ENCODE data around the gene SGK2. TPM values are rescaled to one million over a fixed set of nuclear protein-coding genes. Genes with fewer than 3 reads are reported as not detected.

Gene SGK2
- total and polyA plus RNA-seq, 9 of the 15 experiments (the other 6 are each of a cell fraction or from before 2014, with no cell fraction given) = 0.07 to 0.31 (median 0.15) TPM; not detected in 2

GRCh38 chr20:43565758-43566104 is 6.9 kb downstream of the SGK2 start:
- ChIA-PET POLR2A (interaction anchor here (0.8 to 0.9 kb wide), 2 partner anchors 8 to 9 kb away, joined by 3 read pairs; no protein-coding TSS in a partner anchor), CTCF (ENCODE audit: low intra/inter-chr PET ratio) (no interaction called here)
- no peak for FAIRE-seq
- Histone ChIP-seq H3K79me2 (ENCODE audit: control insufficient read depth, insufficient read depth, low read length) (no peaks in the 10 kb centered on the region), H3K9me3 (replicated peaks; ENCODE audit: control insufficient read depth, insufficient read depth, low read depth, low read length) (no peaks in the 10 kb centered on the region), H2AFZ (ENCODE audit: low read depth, low read length) (no peak overlapping the region), H3K9me1 (ENCODE audit: control insufficient read depth, insufficient read depth, low read length) (no peaks in the 10 kb centered on the region), H4K20me1 (replicated peaks; ENCODE audit: control insufficient read depth, insufficient read depth, low read length) (no peaks in the 10 kb centered on the region), H3K27me3 (ENCODE audit: control insufficient read depth in 2 of 2, insufficient read depth in 2 of 2, low read length in 2 of 2) (no peaks in the 10 kb centered on the region), H3K4me1 (replicated peaks in 1 of 2; ENCODE audit: control insufficient read depth in 2 of 2, insufficient read depth in 2 of 2, low read length in 2 of 2) (peaks cover 0 to 6% of the 10 kb centered on the region in 2 experiments; a peak in 2 of 5 replicates), H3K4me3 (no peak overlapping the region), H3K27ac (ENCODE audit: extremely low read depth, low read depth, low read length) (no peak overlapping the region), H3K4me2 (ENCODE audit: insufficient read depth, low read length) (no peak overlapping the region), H3K36me3 (ENCODE audit: control insufficient read depth, insufficient read depth, low read length) (no peaks in the 10 kb centered on the region), H3K9ac (ENCODE audit: insufficient read depth in 1 of 2, low read depth in 2 of 2, low read length in 2 of 2) (peak overlapping the region in 1 of 2 experiments; percentile 69; a peak in 1 of 4 replicates)
- 64% methylated on average over 4 of the region's 4 CpGs for WGBS (ENCODE audit: insufficient coverage, low coverage, missing lambda C conversion rate)
- no peak for ATAC-seq
- no TSS peak for BruUV-seq (replicated peaks)
- intact Hi-C loops (cut with micrococcal nuclease) (no loop called here), in situ Hi-C loops (cut with MboI) (no loop called here)
- 0 out of 2 replicates have a peak, but pooled peaks have one; percentile 10 for TF ChIP-seq TFAP4 (CRISPR knock-in tag; IDR thresholded peaks at IDR 0.05; ENCODE audit: borderline replicate concordance)
- TF ChIP-seq MAFF (IDR thresholded peaks at IDR 0.05; ENCODE audit: low read length) = no peak
- DNase-seq (ENCODE audit: extremely low read depth in 1 of 4, low spot score in 3 of 4) = no peak

- ATAC-seq (no peak), FAIRE-seq (no peak), DNase-seq (ENCODE audit: extremely low read depth in 1 of 4, low spot score in 3 of 4) (no peak)
- H3K27ac ChIP-seq (ENCODE audit: extremely low read depth, low read depth, low read length) = no peak overlapping the region
- H3K9ac ChIP-seq (ENCODE audit: insufficient read depth in 1 of 2, low read depth in 2 of 2, low read length in 2 of 2) = no peak overlapping the region
- intact Hi-C loops (cut with micrococcal nuclease) = no loop called here
- H4K20me1 ChIP-seq (replicated peaks; ENCODE audit: control insufficient read depth, insufficient read depth, low read length) = no peaks in the 10 kb centered on the region
- TF ChIP-seq SP1 (CRISPR knock-in tag; IDR thresholded peaks at IDR 0.05) (no peak), RFX7 (CRISPR knock-in tag; IDR thresholded peaks at IDR 0.05) (no peak), ELF4 (CRISPR knock-in tag; IDR thresholded peaks at IDR 0.05) (no peak), ILK (tag; IDR thresholded peaks at IDR 0.05; ENCODE audit: borderline replicate concordance, low read depth) (no peak), E2F5 (CRISPR knock-in tag; IDR thresholded peaks at IDR 0.05) (no peak), BRD9 (IDR thresholded peaks at IDR 0.05; ENCODE audit: low read depth, partially characterized antibody) (no peak), TRIM28 (IDR thresholded peaks at IDR 0.05) (no peak), SMAD4 (CRISPR knock-in tag; conservative IDR thresholded peaks at IDR 0.05) (no peak)
- CTCF ChIA-PET (ENCODE audit: low intra/inter-chr PET ratio) = no interaction called here
- POLR2A ChIA-PET = no interaction called here
- H3K4me2 ChIP-seq (ENCODE audit: insufficient read depth, low read length) = no peak overlapping the region
- H3K36me3 ChIP-seq (ENCODE audit: control insufficient read depth, insufficient read depth, low read length) = no peaks in the 10 kb centered on the region
- no peaks in the 10 kb centered on the region; the same call in 1 of the 2 replicates for H3K9me3 ChIP-seq (replicated peaks; ENCODE audit: control insufficient read depth, insufficient read depth, low read depth, low read length)
- peaks cover 0 to 9% of the 10 kb centered on the region in 2 experiments; a peak in 2 of 5 replicates for H3K4me1 ChIP-seq (replicated peaks in 1 of 2; ENCODE audit: control insufficient read depth in 2 of 2, insufficient read depth in 2 of 2, low read length in 2 of 2)
- H3K27me3 ChIP-seq (ENCODE audit: control insufficient read depth in 2 of 2, insufficient read depth in 2 of 2, low read length in 2 of 2) = no peaks in the 10 kb centered on the region
- BruUV-seq (replicated peaks) = no TSS peak
- no peaks in the 10 kb centered on the region for H3K9me1 ChIP-seq (ENCODE audit: control insufficient read depth, insufficient read depth, low read length)
- no peak overlapping the region for H2AFZ ChIP-seq (ENCODE audit: low read depth, low read length)
- no peak overlapping the region for H3K4me3 ChIP-seq
- WGBS (ENCODE audit: insufficient coverage, low coverage, missing lambda C conversion rate) = 51% methylated on average over 7 of the region's 9 CpGs
- in situ Hi-C loops (cut with MboI) = no loop called here
- no peaks in the 10 kb centered on the region for H3K79me2 ChIP-seq (ENCODE audit: control insufficient read depth, insufficient read depth, low read length)
Measured at GRCh38 chr20:43567477-43567876, 8.7 kb downstream of the SGK2 start.

All from K562 (cell line).